HS-27A (cell line): ENCODE data around the gene USP32.

Experiments used
- DNase-seq: peaks from one replicate; pipeline ENCODE4 v3.0.0-alpha.2; 2012; ENCODE audit warnings: low read depth, missing footprints

USP32 gene

GRCh38 chr17:60171753-60172079 lies 220.2 kb downstream of the USP32 start:
- no peak for DNase-seq

- no peak for DNase-seq
These were observed 220.8 kb downstream of the USP32 start for GRCh38 chr17:60170835-60171752.

- DNase-seq = no peak
These were observed 221.8 kb downstream of the USP32 start for GRCh38 chr17:60169921-60170817.

GRCh38 chr17:60168654-60169053 lies 223.3 kb downstream of the USP32 start:
- no peak for DNase-seq

GRCh38 chr17:60167065-60167741 lies 224.7 kb downstream of the USP32 start:
- DNase-seq = no peak

- no peak for DNase-seq
These were observed 226.0 kb downstream of the USP32 start for GRCh38 chr17:60165971-60166370.

- no peak for DNase-seq
These were observed 226.7 kb downstream of the USP32 start for GRCh38 chr17:60165223-60165622.

GRCh38 chr17:60164697-60165096 lies 227.2 kb downstream of the USP32 start:
- no peak for DNase-seq

GRCh38 chr17:60164164-60164563 lies 227.8 kb downstream of the USP32 start:
- DNase-seq = no peak

- DNase-seq = no peak
These were observed 228.7 kb downstream of the USP32 start for GRCh38 chr17:60163108-60163784.

- no peak for DNase-seq
These were observed 230.2 kb downstream of the USP32 start for GRCh38 chr17:60161598-60162330.

- no peak for DNase-seq
These were observed 231.0 kb downstream of the USP32 start for GRCh38 chr17:60160829-60161501.

GRCh38 chr17:60159479-60159866 lies 232.5 kb downstream of the USP32 start:
- DNase-seq = no peak

- DNase-seq = no peak
These were observed 233.0 kb downstream of the USP32 start for GRCh38 chr17:60158751-60159478.

- DNase-seq = no peak
These were observed 234.4 kb downstream of the USP32 start for GRCh38 chr17:60157487-60158040.

- DNase-seq = no peak
These were observed 235.2 kb downstream of the USP32 start for GRCh38 chr17:60156746-60157145.

GRCh38 chr17:60155815-60156214 lies 236.1 kb downstream of the USP32 start:
- DNase-seq = no peak

GRCh38 chr17:60155427-60155814 lies 236.5 kb downstream of the USP32 start:
- no peak for DNase-seq

GRCh38 chr17:60154616-60155426 lies 237.1 kb downstream of the USP32 start:
- no peak for DNase-seq
